HEK293 (cell line): Measurements from ENCODE around the gene MRTFA.

ENCODE experiments used
- CTCF ChIA-PET: fragments of 350-600 bp; formaldehyde crosslinking; extraction: SDS; loops from one replicate; lab custom pipeline; 2021; ENCODE audit warnings: antibody characterized with exemption; lab: Yijun Ruan, JAX
- POLR2A ChIA-PET: fragments of 300-600 bp; formaldehyde crosslinking; extraction: SDS; loops from one replicate; lab custom pipeline; 2020; ENCODE audit warnings: antibody characterized with exemption, inconsistent platforms; lab: Yijun Ruan, JAX
- H3K27ac ChIP-seq: fragments of 200-500 bp; sonication (Bioruptor generic); 2 replicates; pipeline ENCODE4 v1.5.1; 2014; ENCODE audit warnings: low read depth, low read length, control low read depth, inconsistent platforms; ENCODE audit errors: extremely low read depth
- H3K36me3 ChIP-seq, 2 experiments: fragments of 200-500 bp in 1 of 2; sonication (Bioruptor generic) in 1 of 2; 1 replicate in 1 of 2; 2 replicates in 1 of 2; pipeline ENCODE4 v1.5.1; 2014 to 2017; ENCODE audit warnings: inconsistent platforms in 2 of 2, low read length in 2 of 2; ENCODE audit not compliant: control insufficient read depth in 2 of 2, insufficient read depth in 1 of 2
- H3K4me1 ChIP-seq: fragments of 200-500 bp; sonication (Bioruptor generic); 2 replicates; pipeline ENCODE4 v1.5.1; 2014; ENCODE audit warnings: mild to moderate bottlenecking, low read length, inconsistent platforms; ENCODE audit not compliant: control insufficient read depth, insufficient read depth
- H3K4me3 ChIP-seq: 2 replicates; pipeline ENCODE4 v1.5.1; 2011; ENCODE audit warnings: low read depth, mild to moderate bottlenecking, control low read depth, low read length, moderate library complexity
- H3K9me3 ChIP-seq: fragments of 200-500 bp; sonication (Bioruptor generic); 2 replicates; pipeline ENCODE4 v1.5.1; 2014; ENCODE audit warnings: low read depth, low read length, inconsistent platforms; ENCODE audit not compliant: control insufficient read depth, insufficient read depth
- EGR2 ChIP-seq: fragments of 450-650 bp; formaldehyde crosslinking; IDR thresholded peaks from 2 replicates; pipeline ENCODE4 v1.5.1; 2016; ENCODE audit warnings: low read depth, missing biosample characterization, missing genetic modification characterization
- GLI2 ChIP-seq: fragments of 450-650 bp; formaldehyde crosslinking; IDR thresholded peaks from 2 replicates; pipeline ENCODE4; 2017; ENCODE audit warnings: missing biosample characterization, missing genetic modification characterization, low read depth, borderline replicate concordance
- KLF8 ChIP-seq: fragments of 450-650 bp; formaldehyde crosslinking; IDR thresholded peaks from 2 replicates; pipeline ENCODE4 v1.5.1; 2016; ENCODE audit warnings: missing biosample characterization, missing genetic modification characterization
- MYNN ChIP-seq: fragments of 450-650 bp; formaldehyde crosslinking; IDR thresholded peaks from 2 replicates; pipeline ENCODE4 v1.5.1; 2016; ENCODE audit warnings: missing biosample characterization, missing genetic modification characterization, borderline replicate concordance
- RBAK ChIP-seq: fragments of 450-650 bp; formaldehyde crosslinking; IDR thresholded peaks from 2 replicates; pipeline ENCODE4 v1.5.1; 2016; ENCODE audit warnings: missing biosample characterization, missing genetic modification characterization
- SETDB1 ChIP-seq: IDR thresholded peaks from one replicate; pipeline ENCODE4 v1.6.1; 2017; ENCODE audit warnings: mild to moderate bottlenecking, low read length, moderate library complexity, mixed read lengths; ENCODE audit not compliant: insufficient read length
- SP3 ChIP-seq: fragments of 450-650 bp; formaldehyde crosslinking; IDR thresholded peaks from 2 replicates; pipeline ENCODE4 v1.5.1; 2016; ENCODE audit warnings: missing biosample characterization, missing genetic modification characterization
- YY1 ChIP-seq: fragments of 450-650 bp; formaldehyde crosslinking; IDR thresholded peaks from 2 replicates; pipeline ENCODE4 v1.5.1; 2018; ENCODE audit warnings: missing biosample characterization, missing genetic modification characterization
- ZBTB8A ChIP-seq: fragments of 450-650 bp; formaldehyde crosslinking; IDR thresholded peaks from 2 replicates; pipeline ENCODE4 v1.5.1; 2016; ENCODE audit warnings: missing biosample characterization, missing genetic modification characterization
- ZFP37 ChIP-seq: fragments of 450-650 bp; formaldehyde crosslinking; IDR thresholded peaks from 2 replicates; pipeline ENCODE4 v1.5.1; 2016; ENCODE audit warnings: missing biosample characterization, missing genetic modification characterization
- ZNF148 ChIP-seq: fragments of 450-650 bp; formaldehyde crosslinking; IDR thresholded peaks from 2 replicates; pipeline ENCODE4 v1.5.0; 2017; ENCODE audit warnings: missing biosample characterization, missing genetic modification characterization, borderline replicate concordance
- ZNF23 ChIP-seq: fragments of 450-650 bp; formaldehyde crosslinking; IDR thresholded peaks from 2 replicates; pipeline ENCODE4 v1.5.1; 2016; ENCODE audit warnings: missing biosample characterization, missing genetic modification characterization, borderline replicate concordance
- ZNF362 ChIP-seq: fragments of 450-650 bp; formaldehyde crosslinking; IDR thresholded peaks from 2 replicates; pipeline ENCODE4 v1.5.1; 2016; ENCODE audit warnings: missing biosample characterization, missing genetic modification characterization
- ZNF501 ChIP-seq: fragments of 450-650 bp; formaldehyde crosslinking; IDR thresholded peaks from 2 replicates; pipeline ENCODE4 v1.5.1; 2016; ENCODE audit warnings: missing biosample characterization, missing genetic modification characterization
- ZNF514 ChIP-seq: fragments of 450-650 bp; formaldehyde crosslinking; IDR thresholded peaks from 2 replicates; pipeline ENCODE4 v1.5.1; 2016; ENCODE audit warnings: missing biosample characterization, missing genetic modification characterization
- ZNF548 ChIP-seq: fragments of 450-650 bp; formaldehyde crosslinking; IDR thresholded peaks from 2 replicates; pipeline ENCODE4 v1.5.1; 2016; ENCODE audit warnings: missing biosample characterization, missing genetic modification characterization
- ZNF571 ChIP-seq: fragments of 450-650 bp; formaldehyde crosslinking; IDR thresholded peaks from 2 replicates; pipeline ENCODE4 v1.5.0; 2017; ENCODE audit warnings: missing biosample characterization, missing genetic modification characterization
- ZSCAN18 ChIP-seq: fragments of 450-650 bp; formaldehyde crosslinking; IDR thresholded peaks from 2 replicates; pipeline ENCODE4 v1.5.1; 2016; ENCODE audit warnings: missing biosample characterization, missing genetic modification characterization
- ZSCAN30 ChIP-seq: fragments of 450-650 bp; IDR thresholded peaks from 2 replicates; pipeline ENCODE4 v1.5.1; 2018; ENCODE audit warnings: missing biosample characterization, mild to moderate bottlenecking, missing genetic modification characterization, moderate library complexity
- TF ChIP-seq, protein P1 (sequence below): fragments of 450-650 bp; formaldehyde crosslinking; optimal IDR thresholded peaks from 2 replicates; pipeline ENCODE3; 2016; ENCODE audit warnings: missing biosample characterization, mild to moderate bottlenecking, missing genetic modification characterization
- TF ChIP-seq, protein P2 (sequence below): fragments of 450-650 bp; formaldehyde crosslinking; IDR thresholded peaks from 2 replicates; pipeline ENCODE4 v1.5.1; 2016; ENCODE audit warnings: missing biosample characterization, missing genetic modification characterization, borderline replicate concordance
- TF ChIP-seq, protein P3 (sequence below): fragments of 450-650 bp; formaldehyde crosslinking; IDR thresholded peaks from 2 replicates; pipeline ENCODE4 v1.5.1; 2016; ENCODE audit warnings: missing biosample characterization, missing genetic modification characterization

Gene MRTFA

DNA sequence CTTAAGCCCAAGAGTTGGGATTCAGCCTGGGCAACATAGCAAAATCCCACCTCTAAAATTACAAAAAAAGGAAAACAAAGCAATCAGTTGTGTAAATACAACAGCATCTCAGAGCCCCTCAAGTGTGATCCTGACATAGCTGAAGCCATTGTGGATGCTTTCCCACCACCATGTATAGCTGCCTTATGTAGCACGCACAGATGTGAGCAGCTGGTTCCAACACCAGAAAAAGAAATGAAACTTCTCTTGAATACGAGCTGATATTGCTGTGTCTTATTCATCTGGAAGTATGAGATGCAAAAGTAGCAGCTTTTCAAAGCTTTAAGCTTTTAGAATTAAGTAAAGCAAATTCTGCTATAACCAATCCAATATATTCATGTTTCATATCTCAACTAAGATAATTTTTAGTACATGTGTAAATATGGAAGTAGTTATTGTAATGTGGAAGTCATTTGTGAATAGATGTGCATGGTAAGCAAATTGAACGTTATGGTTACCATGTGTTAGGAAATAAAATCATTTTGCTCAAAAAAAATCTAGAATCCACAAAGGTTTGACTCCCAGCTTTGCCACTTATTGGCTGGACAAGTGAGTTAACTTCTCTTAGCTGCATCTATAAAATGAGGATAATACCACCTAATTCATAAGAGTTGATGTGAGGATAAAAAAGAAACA, 203.0 kb downstream of the MRTFA start:
- Histone ChIP-seq H3K4me3 (no peak overlapping the region), H3K4me1 (no peaks in the 10 kb centered on the region), H3K9me3 (no peaks in the 10 kb centered on the region), H3K36me3 (peaks cover 13 to 31% of the 10 kb centered on the region in 2 experiments; a peak in 2 of 3 replicates), H3K27ac (no peak overlapping the region)
- ChIA-PET POLR2A (interaction anchor here (1.2 kb wide), 1 partner anchor 203 kb away, joined by 4 read pairs; the partner anchor contains the start of gene MRTFA), CTCF (interaction anchor here (0.6 to 13.5 kb wide), 4 partner anchors 141 to 466 kb away, joined by 3 to 278 read pairs (median 3); no protein-coding TSS in a partner anchor)
- TF ChIP-seq ZSCAN18 (tag by site-specific recombination) (no peak), MYNN (tag by site-specific recombination) (no peak), ZNF548 (tag by site-specific recombination) (no peak), YY1 (tag by site-specific recombination) (no peak), ZNF148 (no peak), ZNF362 (no peak), SP3 (tag by site-specific recombination) (no peak), ZNF514 (tag by site-specific recombination) (no peak), RBAK (tag by site-specific recombination) (no peak), GLI2 (tag by site-specific recombination) (no peak)

GRCh38 chr22:40432625-40433024, 203.9 kb downstream of the MRTFA start:
- POLR2A ChIA-PET = interaction anchor here (1.2 kb wide), 1 partner anchor 204 kb away, joined by 4 read pairs; the partner anchor contains the start of gene MRTFA
- CTCF ChIA-PET = interaction anchor here (0.6 to 13.5 kb wide), 3 partner anchors 19 to 215 kb away, joined by 3 to 278 read pairs (median 7); no protein-coding TSS in a partner anchor
- no peak for TF ChIP-seq ZNF501 (tag by site-specific recombination)
- TF ChIP-seq KLF8 = no peak
- no peak for TF ChIP-seq ZNF571 (tag by site-specific recombination)
- TF ChIP-seq, protein P1, sequence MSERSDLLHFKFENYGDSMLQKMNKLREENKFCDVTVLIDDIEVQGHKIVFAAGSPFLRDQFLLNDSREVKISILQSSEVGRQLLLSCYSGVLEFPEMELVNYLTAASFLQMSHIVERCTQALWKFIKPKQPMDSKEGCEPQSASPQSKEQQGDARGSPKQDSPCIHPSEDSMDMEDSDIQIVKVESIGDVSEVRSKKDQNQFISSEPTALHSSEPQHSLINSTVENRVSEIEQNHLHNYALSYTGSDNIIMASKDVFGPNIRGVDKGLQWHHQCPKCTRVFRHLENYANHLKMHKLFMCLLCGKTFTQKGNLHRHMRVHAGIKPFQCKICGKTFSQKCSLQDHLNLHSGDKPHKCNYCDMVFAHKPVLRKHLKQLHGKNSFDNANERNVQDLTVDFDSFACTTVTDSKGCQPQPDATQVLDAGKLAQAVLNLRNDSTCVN (tag by site-specific recombination) = no peak
- TF ChIP-seq, protein P2, sequence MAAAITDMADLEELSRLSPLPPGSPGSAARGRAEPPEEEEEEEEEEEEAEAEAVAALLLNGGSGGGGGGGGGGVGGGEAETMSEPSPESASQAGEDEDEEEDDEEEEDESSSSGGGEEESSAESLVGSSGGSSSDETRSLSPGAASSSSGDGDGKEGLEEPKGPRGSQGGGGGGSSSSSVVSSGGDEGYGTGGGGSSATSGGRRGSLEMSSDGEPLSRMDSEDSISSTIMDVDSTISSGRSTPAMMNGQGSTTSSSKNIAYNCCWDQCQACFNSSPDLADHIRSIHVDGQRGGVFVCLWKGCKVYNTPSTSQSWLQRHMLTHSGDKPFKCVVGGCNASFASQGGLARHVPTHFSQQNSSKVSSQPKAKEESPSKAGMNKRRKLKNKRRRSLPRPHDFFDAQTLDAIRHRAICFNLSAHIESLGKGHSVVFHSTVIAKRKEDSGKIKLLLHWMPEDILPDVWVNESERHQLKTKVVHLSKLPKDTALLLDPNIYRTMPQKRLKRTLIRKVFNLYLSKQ = no peak
- TF ChIP-seq ZNF23 = no peak
- TF ChIP-seq ZBTB8A (tag by site-specific recombination) = no peak
- no peak for TF ChIP-seq ZFP37 (tag by site-specific recombination)
- no peak for TF ChIP-seq EGR2 (tag by site-specific recombination)
- no peak for TF ChIP-seq ZSCAN30 (tag by site-specific recombination)
- TF ChIP-seq, protein P3, sequence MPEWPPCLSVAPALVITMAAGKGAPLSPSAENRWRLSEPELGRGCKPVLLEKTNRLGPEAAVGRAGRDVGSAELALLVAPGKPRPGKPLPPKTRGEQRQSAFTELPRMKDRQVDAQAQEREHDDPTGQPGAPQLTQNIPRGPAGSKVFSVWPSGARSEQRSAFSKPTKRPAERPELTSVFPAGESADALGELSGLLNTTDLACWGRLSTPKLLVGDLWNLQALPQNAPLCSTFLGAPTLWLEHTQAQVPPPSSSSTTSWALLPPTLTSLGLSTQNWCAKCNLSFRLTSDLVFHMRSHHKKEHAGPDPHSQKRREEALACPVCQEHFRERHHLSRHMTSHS (tag by site-specific recombination) = no peak
- TF ChIP-seq ZSCAN18 (tag by site-specific recombination) = no peak
- TF ChIP-seq SETDB1 = no peak

More at GRCh38 chr22:40432625-40433024, 203.9 kb downstream of the MRTFA start:
- no peaks in the 10 kb centered on the region for H3K9me3 ChIP-seq
- peaks cover 17 to 40% of the 10 kb centered on the region in 2 experiments; a peak in 2 of 3 replicates for H3K36me3 ChIP-seq
- no peak overlapping the region for H3K4me3 ChIP-seq
- H3K4me1 ChIP-seq = no peaks in the 10 kb centered on the region
- H3K27ac ChIP-seq = no peak overlapping the region
